ENCODE measurements around the gene TNFRSF25.

Gene TNFRSF25

GRCh38 chr1:6466023-6466422 is at the start of gene TNFRSF25:
Gene TNFRSF25 (minus strand): TSS chr1:6466173. CDS start chr1:6466107, 66 bp downstream.
- DNase-seq (ENCODE audit: low spot score), result no peak

GRCh38 chr1:6515771-6516170 is 49.8 kb upstream of the TNFRSF25 start:
- no peak for DNase-seq (ENCODE audit: low spot score)

- DNase-seq (ENCODE audit: low spot score), result no peak
These were observed 47.4 kb upstream of the TNFRSF25 start for GRCh38 chr1:6513320-6513801.

- no peak for DNase-seq (ENCODE audit: low spot score)
These were observed 46.9 kb upstream of the TNFRSF25 start for GRCh38 chr1:6512908-6513280.

GRCh38 chr1:6512245-6512907 is 46.4 kb upstream of the TNFRSF25 start:
- no peak for DNase-seq (ENCODE audit: low spot score)

GRCh38 chr1:6511561-6512244 is 45.7 kb upstream of the TNFRSF25 start:
- DNase-seq (ENCODE audit: low spot score), result no peak

- no peak for DNase-seq (ENCODE audit: low spot score)
These were observed 45.1 kb upstream of the TNFRSF25 start for GRCh38 chr1:6511056-6511455.

GRCh38 chr1:6510493-6510892 is 44.5 kb upstream of the TNFRSF25 start:
- no peak for DNase-seq (ENCODE audit: low spot score)

- DNase-seq (ENCODE audit: low spot score), result no peak
These were observed 43.9 kb upstream of the TNFRSF25 start for GRCh38 chr1:6509919-6510291.

GRCh38 chr1:6509220-6509918 is 43.4 kb upstream of the TNFRSF25 start:
- DNase-seq (ENCODE audit: low spot score), result no peak

GRCh38 chr1:6508816-6509189 is 42.8 kb upstream of the TNFRSF25 start:
- no peak for DNase-seq (ENCODE audit: low spot score)

- no peak for DNase-seq (ENCODE audit: low spot score)
These were observed 42.3 kb upstream of the TNFRSF25 start for GRCh38 chr1:6508154-6508815.

- no peak for DNase-seq (ENCODE audit: low spot score)
These were observed 41.5 kb upstream of the TNFRSF25 start for GRCh38 chr1:6507461-6507911.

GRCh38 chr1:6507037-6507428 is 41.1 kb upstream of the TNFRSF25 start:
- no peak for DNase-seq (ENCODE audit: low spot score)

- no peak for DNase-seq (ENCODE audit: low spot score)
These were observed 40.5 kb upstream of the TNFRSF25 start for GRCh38 chr1:6506210-6507036.

- DNase-seq (ENCODE audit: low spot score), result no peak
These were observed 39.6 kb upstream of the TNFRSF25 start for GRCh38 chr1:6505367-6506209.

- DNase-seq (ENCODE audit: low spot score), result no peak
These were observed 38.9 kb upstream of the TNFRSF25 start for GRCh38 chr1:6504887-6505286.

GRCh38 chr1:6503884-6504602 is 38.1 kb upstream of the TNFRSF25 start:
- DNase-seq (ENCODE audit: low spot score), result no peak

- no peak for DNase-seq (ENCODE audit: low spot score)
These were observed 36.3 kb upstream of the TNFRSF25 start for GRCh38 chr1:6502000-6502891.
